Endothelial cell of umbilical vein (primary cell): ENCODE results near the gene EEA1.

Experiments
- CTCF ChIP-seq, 2 donors: IDR thresholded peaks; 1 replicate in 1 of 2; 2 replicates in 1 of 2; pipeline ENCODE4 v1.5.1; 2011; ENCODE audit warnings: low read length in 2 of 2, mild to moderate bottlenecking in 2 of 2, moderate library complexity in 2 of 2, control low read depth in 1 of 2, inconsistent platforms in 1 of 2, low read depth in 1 of 2; ENCODE audit not compliant: insufficient read depth in 1 of 2; ENCODE audit errors: extremely low read depth in 1 of 2
- EZH2 ChIP-seq: IDR thresholded peaks from 2 replicates; pipeline ENCODE4 v1.6.1; 2012; ENCODE audit warnings: borderline replicate concordance, low read depth, mild to moderate bottlenecking, moderate library complexity, low read length, inconsistent platforms; ENCODE audit not compliant: severe bottlenecking
- FOS ChIP-seq: IDR thresholded peaks from 2 replicates; pipeline ENCODE4 v1.6.1; 2011; ENCODE audit warnings: mild to moderate bottlenecking, low read length, moderate library complexity, borderline replicate concordance; ENCODE audit not compliant: insufficient read depth
- JUN ChIP-seq: IDR thresholded peaks from 2 replicates; pipeline ENCODE4 v1.6.1; 2011; ENCODE audit warnings: borderline replicate concordance, low read depth; ENCODE audit not compliant: insufficient read length, insufficient read depth
- MAX ChIP-seq: IDR thresholded peaks from 2 replicates; pipeline ENCODE4 v1.6.1; 2011; ENCODE audit not compliant: insufficient read depth, insufficient read length
- MYC ChIP-seq: IDR thresholded peaks from one replicate; pipeline ENCODE4 v1.6.1; 2011; ENCODE audit warnings: mild to moderate bottlenecking, low read depth, low read length
- POLR2A ChIP-seq: IDR thresholded peaks from 2 replicates; pipeline ENCODE4 v1.6.1; 2012; ENCODE audit warnings: low read depth, mild to moderate bottlenecking, control low read depth, low read length
- POLR2AphosphoS5 ChIP-seq: IDR thresholded peaks from 2 replicates; pipeline ENCODE4 v1.6.1; 2012; ENCODE audit warnings: low read depth, mild to moderate bottlenecking, control low read depth, low read length, moderate library complexity; ENCODE audit not compliant: insufficient read depth

- no peak for TF ChIP-seq POLR2A
- no peak for TF ChIP-seq POLR2AphosphoS5
- TF ChIP-seq CTCF (IDR thresholded peaks at IDR 0.05; ENCODE audit: extremely low read depth in 1 of 2, insufficient read depth in 1 of 2, low read depth in 1 of 2, low read length in 2 of 2) = peak; percentile 61 to 67
- TF ChIP-seq MAX = no peak
- no peak for TF ChIP-seq EZH2
- TF ChIP-seq JUN = no peak
- no peak for TF ChIP-seq MYC
- TF ChIP-seq FOS = no peak
Measured at GRCh38 chr12:92827836-92828431, 101.2 kb downstream of the EEA1 start.
